Ectodermal cell (in vitro differentiated cells): Measurements from ENCODE around the gene LAMC3.
"Not testable (repeated sequence)": the region's sequence is repeated elsewhere in the genome, so short reads cannot be mapped to it uniquely, and the experiment has no call there.

ENCODE experiments used
- H3K27ac ChIP-seq: 2 replicates; pipeline ENCODE4 v1.7.0; 2013; ENCODE audit warnings: mild to moderate bottlenecking, low read depth, low read length; ENCODE audit not compliant: insufficient read depth, poor library complexity, severe bottlenecking
- H3K27me3 ChIP-seq: 2 replicates; pipeline ENCODE4 v1.7.0; 2013; ENCODE audit warnings: mild to moderate bottlenecking, low read length; ENCODE audit not compliant: insufficient read depth, control insufficient read depth, poor library complexity, severe bottlenecking
- H3K36me3 ChIP-seq: one replicate; pipeline ENCODE4 v1.7.0; 2013; ENCODE audit warnings: low read length; ENCODE audit not compliant: control insufficient read depth, insufficient read depth
- H3K4me1 ChIP-seq: one replicate; pipeline ENCODE4 v1.7.0; 2013; ENCODE audit warnings: low read length; ENCODE audit not compliant: control insufficient read depth, insufficient read depth
- H3K4me3 ChIP-seq: 2 replicates; pipeline ENCODE4 v1.7.0; 2013; ENCODE audit warnings: low read depth, low read length, control low read depth; ENCODE audit not compliant: insufficient read depth
- H3K9me3 ChIP-seq: 2 replicates; pipeline ENCODE4 v1.7.0; 2013; ENCODE audit warnings: mild to moderate bottlenecking, low read length, moderate library complexity; ENCODE audit not compliant: control insufficient read depth
- WGBS, 2 experiments: methylation state at CpG; one replicate each; pipeline ENCODE4 v1.1.7; 2013; ENCODE audit warnings: missing lambda C conversion rate in 2 of 2; 5-methylcytosine and 5-hydroxymethylcytosine counted together

Gene LAMC3

DNA sequence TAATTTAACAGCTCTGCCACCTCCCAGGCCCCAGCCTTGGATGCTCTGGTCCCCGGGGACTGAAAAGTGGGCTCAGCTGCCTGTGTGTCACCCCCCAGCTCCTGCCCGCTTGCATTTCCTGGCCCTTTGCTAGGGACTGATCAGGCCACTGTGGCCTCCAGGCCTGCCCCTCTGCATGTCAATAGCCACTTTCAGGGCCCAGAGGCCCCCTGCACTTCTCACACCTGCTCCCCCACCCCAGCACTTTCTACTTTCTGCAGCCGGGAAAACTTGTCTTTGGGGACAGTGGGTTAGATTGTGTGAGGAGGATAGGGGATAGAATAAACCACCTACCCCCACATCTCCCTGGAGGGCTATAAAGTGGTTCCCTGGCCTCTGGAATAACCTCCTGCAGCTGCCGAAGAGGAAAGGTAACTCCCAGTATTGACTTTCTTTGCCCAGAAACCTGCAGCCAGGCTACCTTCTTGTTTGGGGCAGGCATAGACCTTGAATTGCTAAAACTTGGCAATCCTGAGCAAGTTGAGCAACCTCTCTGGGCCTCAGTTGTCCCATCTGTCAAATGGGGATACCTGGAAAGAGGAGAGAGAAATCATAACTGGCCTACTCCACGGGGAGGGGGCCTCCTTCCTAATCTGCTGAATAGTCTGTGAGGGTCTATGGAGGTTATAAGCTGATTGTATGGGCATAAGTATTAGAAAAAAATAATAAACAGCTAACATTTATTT, 95.2 kb downstream of the LAMC3 start:
- WGBS, 2 experiments = 71 to 75% methylated on average over 4 of the region's 5 CpGs
- peaks cover 16% of the 10 kb centered on the region for H3K36me3 ChIP-seq
- H3K27me3 ChIP-seq = no peaks in the 10 kb centered on the region
- no peaks in the 10 kb centered on the region for H3K9me3 ChIP-seq
- no peak overlapping the region for H3K27ac ChIP-seq
- peaks cover 8% of the 10 kb centered on the region for H3K4me1 ChIP-seq
- no peak overlapping the region for H3K4me3 ChIP-seq

DNA sequence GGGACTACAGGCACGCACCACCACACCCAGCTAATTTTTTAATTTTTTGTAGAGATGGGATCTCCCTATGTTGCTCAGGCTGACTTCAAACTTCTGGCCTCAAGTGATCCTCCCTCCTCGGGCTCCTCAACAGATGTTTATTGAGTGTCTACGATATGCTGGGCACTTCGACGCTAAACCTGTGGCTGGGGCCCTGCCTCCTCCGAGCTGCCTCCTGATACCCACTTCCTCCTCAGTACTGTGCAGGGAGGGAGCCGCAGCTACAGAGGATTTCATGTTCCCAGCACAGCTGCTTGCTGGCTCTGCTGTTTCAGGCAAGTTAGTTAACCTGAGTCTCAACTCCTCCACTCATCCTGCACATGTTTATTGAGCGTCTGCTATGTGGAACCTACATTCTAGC, 97.0 kb downstream of the LAMC3 start:
- 94 to 97% methylated on average over 8 of the region's 8 CpGs for WGBS, 2 experiments
- H3K36me3 ChIP-seq = peaks cover 16% of the 10 kb centered on the region
- no peaks in the 10 kb centered on the region for H3K4me1 ChIP-seq
- H3K9me3 ChIP-seq = no peaks in the 10 kb centered on the region
- H3K27me3 ChIP-seq = no peaks in the 10 kb centered on the region
- H3K27ac ChIP-seq = no peak overlapping the region
- H3K4me3 ChIP-seq = no peak overlapping the region

DNA sequence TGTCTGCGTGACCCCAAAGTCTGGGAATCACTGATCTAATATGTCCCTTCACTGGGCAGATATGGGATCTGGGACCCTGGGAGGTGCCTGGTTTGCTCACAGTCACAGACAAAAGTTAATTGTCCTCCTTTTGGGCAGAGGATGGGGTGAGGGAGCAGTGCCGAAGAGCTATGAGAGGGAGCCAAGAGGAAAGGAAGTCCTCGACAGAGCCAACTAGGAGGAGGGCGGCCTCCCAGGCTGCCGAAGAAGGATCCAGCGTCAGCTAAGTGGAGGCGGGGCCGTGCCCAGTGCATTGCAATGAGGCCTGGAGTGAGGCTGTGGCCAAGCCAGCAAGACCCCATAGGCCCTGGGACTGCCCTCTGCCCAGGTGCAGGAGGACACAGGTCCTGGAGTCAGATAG, 98.8 kb downstream of the LAMC3 start:
- Histone ChIP-seq H3K27ac (no peak overlapping the region), H3K27me3 (no peaks in the 10 kb centered on the region), H3K9me3 (no peaks in the 10 kb centered on the region), H3K4me1 (peaks cover 6% of the 10 kb centered on the region), H3K4me3 (no peak overlapping the region), H3K36me3 (peaks cover 16% of the 10 kb centered on the region)
- WGBS, 2 experiments = 87 to 90% methylated on average over 8 of the region's 8 CpGs

DNA sequence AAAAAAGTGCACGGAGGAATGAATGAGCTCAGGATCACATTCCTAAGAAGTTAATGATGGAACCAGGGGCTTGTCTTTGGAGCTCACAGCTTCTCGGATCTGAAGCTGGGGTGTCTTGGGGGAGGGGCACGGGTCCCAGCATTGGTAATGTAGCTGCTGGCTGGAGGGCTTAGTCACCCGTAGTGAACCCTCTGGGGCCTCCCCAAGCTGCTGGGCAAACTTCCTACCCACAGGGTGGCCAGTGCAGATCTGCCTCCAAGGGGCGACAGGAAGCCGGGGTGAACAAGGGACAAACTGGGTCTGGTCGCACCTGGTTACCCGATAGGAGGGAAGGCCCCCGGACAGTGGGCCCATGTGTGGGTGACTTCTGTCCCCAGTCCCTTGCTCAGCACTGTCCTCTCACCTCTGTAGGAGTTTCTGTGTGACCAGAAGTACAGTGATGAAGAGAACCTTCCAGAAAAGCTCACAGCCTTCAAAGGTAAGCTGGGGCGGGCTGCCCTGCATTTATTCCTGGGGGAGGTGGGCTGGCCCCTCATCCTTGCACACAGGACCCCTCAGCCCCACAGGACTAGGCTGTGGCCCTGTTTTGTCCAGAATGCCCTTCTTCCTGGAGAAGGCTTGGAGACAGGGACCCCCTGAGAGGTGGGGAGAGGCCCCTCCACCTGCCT, 102.3 kb downstream of the LAMC3 start:
- WGBS, 2 experiments = 53 to 54% methylated on average over 10 of the region's 10 CpGs
- peak overlapping the region; percentile 91 for H3K27ac ChIP-seq

DNA sequence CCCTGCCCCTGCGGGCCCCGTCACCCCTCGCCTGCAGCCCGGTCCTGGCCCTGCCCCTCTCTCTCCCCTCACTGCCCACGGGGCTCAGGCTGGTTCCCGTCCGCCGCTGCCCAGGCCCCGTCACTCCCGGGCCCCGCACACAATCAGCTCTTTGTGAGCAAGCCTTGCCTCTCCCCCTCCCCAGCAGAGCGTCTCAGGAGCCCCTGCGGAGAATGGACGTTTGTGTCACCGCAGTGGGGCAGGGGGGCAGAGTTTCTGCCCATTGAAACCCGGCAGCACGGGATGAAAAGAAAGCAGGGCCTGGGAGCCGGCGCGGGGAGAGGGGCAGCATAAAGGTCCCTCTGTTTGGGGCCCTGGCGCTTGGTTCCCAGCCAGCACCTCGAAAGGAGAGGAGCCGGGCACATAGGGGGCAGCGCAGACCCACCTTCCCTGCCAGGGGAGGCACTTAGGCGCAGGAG, 102.9 kb downstream of the LAMC3 start:
- WGBS, 2 experiments = 11 to 16% methylated on average over 24 of the region's 25 CpGs
- H3K4me1 ChIP-seq = peaks cover 6% of the 10 kb centered on the region
- no peak overlapping the region for H3K4me3 ChIP-seq
- H3K27me3 ChIP-seq = no peaks in the 10 kb centered on the region
- H3K9me3 ChIP-seq = no peaks in the 10 kb centered on the region
- H3K27ac ChIP-seq = peak overlapping the region; percentile 91
- H3K36me3 ChIP-seq = peaks cover 10% of the 10 kb centered on the region

More for the DNA sequence above, 102.3 kb downstream of the LAMC3 start:
- peaks cover 6% of the 10 kb centered on the region for H3K4me1 ChIP-seq
- H3K27me3 ChIP-seq = no peaks in the 10 kb centered on the region
- no peak overlapping the region for H3K4me3 ChIP-seq
- no peaks in the 10 kb centered on the region for H3K9me3 ChIP-seq
- peaks cover 13% of the 10 kb centered on the region for H3K36me3 ChIP-seq

DNA sequence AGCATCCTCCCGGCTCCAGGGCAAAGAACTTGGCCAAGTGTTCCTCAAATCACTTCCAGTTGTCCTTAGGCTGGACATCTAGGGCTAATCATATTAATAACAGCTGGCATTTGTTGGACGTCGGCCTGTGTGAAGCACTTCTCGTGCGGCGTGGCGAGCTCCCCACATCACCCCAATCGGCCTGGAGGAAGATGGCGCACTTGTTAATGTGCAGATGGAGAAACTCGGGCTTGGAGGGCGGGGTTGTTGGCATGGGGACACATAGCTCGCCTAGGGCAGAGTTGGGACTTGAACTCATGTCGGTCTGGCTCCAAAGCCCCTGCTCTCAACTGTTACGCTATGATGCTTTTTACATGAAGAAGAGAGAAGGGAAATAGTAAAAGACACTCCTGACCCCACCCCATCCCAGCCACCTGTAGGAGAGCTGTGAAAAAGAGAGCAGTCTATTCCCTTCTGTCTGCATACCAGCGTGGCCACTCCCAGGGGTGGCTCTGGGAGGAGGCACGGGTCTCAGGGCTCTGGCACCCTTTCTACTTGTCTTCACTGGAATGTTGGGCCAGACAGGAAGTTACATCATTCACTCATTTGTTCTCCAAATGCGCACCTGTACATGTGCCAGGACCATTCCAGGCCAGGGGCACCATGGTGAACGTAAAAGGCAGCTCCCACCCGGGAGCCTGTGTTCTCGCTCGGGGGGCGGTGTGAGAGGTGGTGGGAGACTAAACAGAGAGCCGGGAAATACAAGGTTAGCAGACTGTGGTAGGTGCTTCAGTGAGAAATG, 103.6 kb downstream of the LAMC3 start:
- no peaks in the 10 kb centered on the region for H3K27me3 ChIP-seq
- H3K27ac ChIP-seq = peak overlapping the region; percentile 91
- peaks cover 6% of the 10 kb centered on the region for H3K4me1 ChIP-seq
- H3K9me3 ChIP-seq = no peaks in the 10 kb centered on the region
- H3K4me3 ChIP-seq = no peak overlapping the region
- peaks cover 14% of the 10 kb centered on the region for H3K36me3 ChIP-seq
- 92 to 93% methylated on average over 23 of the region's 23 CpGs for WGBS, 2 experiments

DNA sequence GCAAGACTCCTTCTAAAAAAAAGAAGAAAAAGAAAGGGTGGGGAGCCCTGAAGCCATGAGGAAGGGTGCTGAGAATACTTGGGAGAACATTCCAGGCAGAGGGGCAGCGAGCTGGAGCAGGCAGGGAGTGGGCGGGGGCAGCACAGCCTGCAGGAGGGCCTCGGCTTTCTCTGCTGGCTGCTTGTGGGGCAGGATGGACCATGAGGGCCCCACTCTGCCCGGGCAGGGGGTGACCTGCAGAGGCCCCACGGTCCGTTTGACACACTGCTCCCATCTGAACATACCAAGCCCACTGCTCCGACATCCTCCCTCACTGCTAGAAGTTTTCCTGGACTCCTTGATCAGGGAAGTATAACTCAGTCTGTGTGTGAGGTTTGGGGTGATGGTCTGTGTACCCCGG, 104.7 kb downstream of the LAMC3 start:
- Histone ChIP-seq H3K9me3 (no peaks in the 10 kb centered on the region), H3K36me3 (peaks cover 13% of the 10 kb centered on the region), H3K4me3 (no peak overlapping the region), H3K27me3 (no peaks in the 10 kb centered on the region), H3K27ac (no peak overlapping the region), H3K4me1 (peaks cover 6% of the 10 kb centered on the region)
- 88 to 92% methylated on average over 8 of the region's 8 CpGs for WGBS, 2 experiments

DNA sequence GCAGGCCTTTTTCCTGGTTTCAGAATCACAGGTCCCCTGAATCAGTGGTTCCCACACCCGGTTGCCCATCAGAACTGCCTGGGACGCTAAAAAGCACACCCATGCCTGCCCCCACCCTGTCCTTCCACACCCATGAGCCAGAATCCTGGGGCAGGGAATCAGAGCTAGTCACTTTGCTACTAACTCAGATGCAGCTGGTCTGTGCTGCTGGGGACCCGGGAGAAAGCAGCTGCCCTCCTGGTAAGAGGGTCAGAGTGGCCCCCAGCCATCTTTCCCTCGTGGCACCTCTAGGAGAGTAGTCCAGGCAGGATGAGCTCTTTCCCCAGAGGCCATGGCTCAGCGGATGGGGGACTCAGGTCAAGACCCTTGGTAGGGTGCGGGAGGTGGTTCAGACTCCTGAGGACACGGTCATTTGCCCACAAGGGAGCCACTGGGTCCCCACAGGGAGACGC, 105.1 kb downstream of the LAMC3 start:
- Histone ChIP-seq H3K9me3 (no peaks in the 10 kb centered on the region), H3K4me1 (peaks cover 6% of the 10 kb centered on the region), H3K4me3 (no peak overlapping the region), H3K27ac (no peak overlapping the region), H3K36me3 (peaks cover 13% of the 10 kb centered on the region), H3K27me3 (no peaks in the 10 kb centered on the region)
- WGBS, 2 experiments = 95% methylated on average over 8 of the region's 8 CpGs

DNA sequence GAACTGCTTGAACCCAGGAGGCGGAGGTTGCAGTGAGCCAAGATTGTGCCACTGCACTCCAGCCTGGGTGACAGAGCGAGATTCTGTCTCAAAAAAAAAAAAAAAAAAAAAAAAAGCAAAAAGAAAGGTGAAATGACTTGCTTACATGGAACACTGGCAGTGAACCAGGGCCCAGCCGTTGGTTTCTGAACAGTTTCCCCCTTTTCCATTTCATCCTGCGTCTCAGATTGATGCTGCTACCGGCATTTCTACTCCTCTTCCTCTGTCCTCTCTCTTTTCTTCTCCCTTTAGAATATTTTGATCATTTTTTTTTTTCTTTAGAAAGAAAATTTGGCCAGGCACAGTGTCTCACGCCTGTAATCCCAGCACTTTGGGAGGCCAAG, 106.4 kb downstream of the LAMC3 start:
- H3K27ac ChIP-seq, H3K4me3 ChIP-seq, H3K27me3 ChIP-seq, H3K4me1 ChIP-seq, H3K9me3 ChIP-seq: not testable (repeated sequence)
- H3K36me3 ChIP-seq = peaks cover 24% of the 10 kb centered on the region
- 90 to 94% methylated on average over 4 to 5 of the region's 6 CpGs for WGBS, 2 experiments
